Measurements from ENCODE around the gene DIAPH2.

DIAPH2 gene

GRCh38 chrX:97384685-97385084 lies 700.0 kb downstream of the DIAPH2 start:
- no peak for DNase-seq (ENCODE audit: extremely low spot score)
- ChIA-PET POLR2A (no interaction called here), CTCF (no interaction called here)
- no peak for TF ChIP-seq SP1 (IDR thresholded peaks at IDR 0.05)
- no peak for TF ChIP-seq LEF1 (IDR thresholded peaks at IDR 0.05; ENCODE audit: borderline replicate concordance)
- TF ChIP-seq ZNF384 (IDR thresholded peaks at IDR 0.05), result no peak
- no peak for TF ChIP-seq SUZ12 (IDR thresholded peaks at IDR 0.05)
- TF ChIP-seq FOXA1 (IDR thresholded peaks at IDR 0.05), result no peak
- no peak for TF ChIP-seq HDGF (IDR thresholded peaks at IDR 0.05; ENCODE audit: borderline replicate concordance)
- no peak for TF ChIP-seq CTBP1 (IDR thresholded peaks at IDR 0.05; ENCODE audit: borderline replicate concordance)
- TF ChIP-seq TARDBP (IDR thresholded peaks at IDR 0.05), result no peak
- TF ChIP-seq L3MBTL2 (conservative IDR thresholded peaks at IDR 0.05), result no peak
- no peak for TF ChIP-seq FOXM1 (IDR thresholded peaks at IDR 0.05; ENCODE audit: borderline replicate concordance)
- TF ChIP-seq PKNOX1 (IDR thresholded peaks at IDR 0.05), result no peak
- no peak for TF ChIP-seq ELF4 (IDR thresholded peaks at IDR 0.05)

- ChIA-PET CTCF (no interaction called here), POLR2A (no interaction called here)
- TF ChIP-seq HDGF (IDR thresholded peaks at IDR 0.05; ENCODE audit: borderline replicate concordance) (no peak), FOXM1 (IDR thresholded peaks at IDR 0.05; ENCODE audit: borderline replicate concordance) (no peak), BHLHE40 (IDR thresholded peaks at IDR 0.05; ENCODE audit: borderline replicate concordance) (no peak), SP1 (IDR thresholded peaks at IDR 0.05) (no peak), SUZ12 (IDR thresholded peaks at IDR 0.05) (no peak), L3MBTL2 (conservative IDR thresholded peaks at IDR 0.05) (no peak), ARNT (IDR thresholded peaks at IDR 0.05) (no peak), FOXA1 (IDR thresholded peaks at IDR 0.05) (no peak), LEF1 (IDR thresholded peaks at IDR 0.05; ENCODE audit: borderline replicate concordance) (no peak), PKNOX1 (IDR thresholded peaks at IDR 0.05) (no peak), ELF4 (IDR thresholded peaks at IDR 0.05) (no peak), CTBP1 (IDR thresholded peaks at IDR 0.05; ENCODE audit: borderline replicate concordance) (no peak), TARDBP (IDR thresholded peaks at IDR 0.05) (no peak), ZNF384 (IDR thresholded peaks at IDR 0.05) (no peak), FOXK2 (IDR thresholded peaks at IDR 0.05) (no peak), NFRKB (IDR thresholded peaks at IDR 0.05) (no peak)
- DNase-seq (ENCODE audit: extremely low spot score), result no peak
Observed at GRCh38 chrX:97387004-97387403, 702.4 kb downstream of the DIAPH2 start.

- no peak for DNase-seq (ENCODE audit: extremely low spot score)
- TF ChIP-seq L3MBTL2 (conservative IDR thresholded peaks at IDR 0.05) (no peak), SP1 (IDR thresholded peaks at IDR 0.05) (no peak), ELF4 (IDR thresholded peaks at IDR 0.05) (no peak), FOXM1 (IDR thresholded peaks at IDR 0.05; ENCODE audit: borderline replicate concordance) (no peak), FOXK2 (IDR thresholded peaks at IDR 0.05) (no peak), NFRKB (IDR thresholded peaks at IDR 0.05) (no peak), LEF1 (IDR thresholded peaks at IDR 0.05; ENCODE audit: borderline replicate concordance) (no peak), TARDBP (IDR thresholded peaks at IDR 0.05) (no peak), PKNOX1 (IDR thresholded peaks at IDR 0.05) (no peak), ARNT (IDR thresholded peaks at IDR 0.05) (no peak), FOXA1 (IDR thresholded peaks at IDR 0.05) (no peak), SUZ12 (IDR thresholded peaks at IDR 0.05) (no peak)
- CTCF ChIA-PET, result no interaction called here
- POLR2A ChIA-PET, result no interaction called here
Observed at GRCh38 chrX:97389761-97390192, 705.1 kb downstream of the DIAPH2 start.

- POLR2A ChIA-PET, result no interaction called here
- DNase-seq (ENCODE audit: extremely low spot score), result no peak
- CTCF ChIA-PET, result interaction anchor here (0.7 kb wide), 1 partner anchor 40 kb away, joined by 3 read pairs; no protein-coding TSS in a partner anchor
- no peak for TF ChIP-seq ZNF384 (IDR thresholded peaks at IDR 0.05)
- TF ChIP-seq CTBP1 (IDR thresholded peaks at IDR 0.05; ENCODE audit: borderline replicate concordance), result no peak
- no peak for TF ChIP-seq SUZ12 (IDR thresholded peaks at IDR 0.05)
- TF ChIP-seq FOXM1 (IDR thresholded peaks at IDR 0.05; ENCODE audit: borderline replicate concordance), result no peak
- TF ChIP-seq TARDBP (IDR thresholded peaks at IDR 0.05), result no peak
- no peak for TF ChIP-seq NFRKB (IDR thresholded peaks at IDR 0.05)
- TF ChIP-seq BHLHE40 (IDR thresholded peaks at IDR 0.05; ENCODE audit: borderline replicate concordance), result no peak
- TF ChIP-seq FOXK2 (IDR thresholded peaks at IDR 0.05), result no peak
- no peak for TF ChIP-seq LEF1 (IDR thresholded peaks at IDR 0.05; ENCODE audit: borderline replicate concordance)
- no peak for TF ChIP-seq L3MBTL2 (conservative IDR thresholded peaks at IDR 0.05)
- TF ChIP-seq ARNT (IDR thresholded peaks at IDR 0.05), result no peak
- no peak for TF ChIP-seq ELF4 (IDR thresholded peaks at IDR 0.05)
- no peak for TF ChIP-seq SP1 (IDR thresholded peaks at IDR 0.05)
- no peak for TF ChIP-seq FOXA1 (IDR thresholded peaks at IDR 0.05)
- no peak for TF ChIP-seq PKNOX1 (IDR thresholded peaks at IDR 0.05)
- TF ChIP-seq HDGF (IDR thresholded peaks at IDR 0.05; ENCODE audit: borderline replicate concordance), result no peak
Observed at GRCh38 chrX:97397371-97397770, 712.7 kb downstream of the DIAPH2 start.

- CTCF ChIA-PET, result no interaction called here
- TF ChIP-seq HDGF (IDR thresholded peaks at IDR 0.05; ENCODE audit: borderline replicate concordance) (no peak), BHLHE40 (IDR thresholded peaks at IDR 0.05; ENCODE audit: borderline replicate concordance) (no peak), PKNOX1 (IDR thresholded peaks at IDR 0.05) (no peak), TARDBP (IDR thresholded peaks at IDR 0.05) (no peak), SP1 (IDR thresholded peaks at IDR 0.05) (no peak), L3MBTL2 (conservative IDR thresholded peaks at IDR 0.05) (no peak), FOXK2 (IDR thresholded peaks at IDR 0.05) (no peak), FOXM1 (IDR thresholded peaks at IDR 0.05; ENCODE audit: borderline replicate concordance) (no peak), FOXA1 (IDR thresholded peaks at IDR 0.05) (no peak), LEF1 (IDR thresholded peaks at IDR 0.05; ENCODE audit: borderline replicate concordance) (no peak), CTBP1 (IDR thresholded peaks at IDR 0.05; ENCODE audit: borderline replicate concordance) (no peak), ARNT (IDR thresholded peaks at IDR 0.05) (no peak)
- POLR2A ChIA-PET, result no interaction called here
- no peak for DNase-seq (ENCODE audit: extremely low spot score)
Observed at GRCh38 chrX:97398030-97398551, 713.4 kb downstream of the DIAPH2 start.
